Stimulated activated CD8-positive, alpha-beta memory T cell treated with anti-CD3 and anti-CD28 coated beads, Interleukin-12 subunit alpha, Interleukin-12 subunit beta, amount 100 ng/mL, for 24 hours (primary cell): ENCODE results near the gene CARMIL3.

Experiments
- DNase-seq: peaks from one replicate; pipeline ENCODE4 v3.0.0-alpha.2; 2020; ENCODE audit errors: extremely low read depth

CARMIL3 gene

DNA sequence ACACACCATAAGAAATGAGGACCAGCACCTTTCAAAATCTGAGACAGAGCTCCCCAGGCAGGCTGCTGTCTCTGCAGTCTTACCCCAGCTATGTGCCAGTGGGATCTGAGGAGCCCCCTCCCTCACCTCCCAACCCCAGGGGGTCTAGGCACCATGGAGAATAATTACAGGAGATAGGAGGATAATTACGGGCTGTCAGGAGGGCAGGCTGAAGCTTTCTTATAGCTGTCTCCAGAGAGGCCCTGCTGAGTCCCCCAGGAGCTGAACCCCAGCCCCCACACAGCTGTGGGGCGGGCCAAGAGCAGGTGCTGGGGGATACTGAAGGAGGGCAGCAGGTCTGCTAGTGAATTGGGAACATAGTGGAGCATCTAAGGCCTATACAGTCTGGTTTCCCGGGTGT lies 26.3 kb downstream of the CARMIL3 start:
- DNase-seq = no peak

DNA sequence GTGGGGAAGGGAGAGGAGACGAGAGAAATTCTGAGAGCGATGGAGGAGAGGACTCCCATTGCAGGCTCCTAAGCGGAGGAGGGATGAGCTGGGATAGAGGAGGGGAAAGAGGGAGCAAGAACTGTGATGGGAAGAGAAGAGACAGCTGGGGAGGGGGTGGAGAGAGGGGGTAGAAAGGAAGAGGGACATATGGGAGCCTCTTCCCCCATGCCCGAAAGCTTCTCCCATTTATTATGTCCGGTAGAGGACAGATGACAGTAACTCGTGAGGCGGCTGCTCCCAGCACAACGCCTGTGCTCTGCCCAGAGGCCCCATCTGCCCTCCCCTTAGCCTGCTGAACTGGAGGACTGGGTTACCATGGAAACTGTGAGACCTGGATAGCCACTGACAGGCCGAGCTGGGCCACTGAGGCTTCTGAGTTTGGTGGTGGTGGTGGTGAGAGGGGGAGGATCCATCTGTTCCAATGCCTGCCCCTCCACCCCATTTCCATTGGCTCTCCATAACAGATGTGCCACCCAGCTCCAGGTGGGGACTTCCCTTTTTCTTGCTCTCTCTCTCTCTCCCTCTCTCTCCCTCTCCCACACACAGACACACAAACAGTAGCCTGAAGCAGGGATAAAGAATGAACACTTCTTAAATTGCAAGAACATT lies 27.8 kb downstream of the CARMIL3 start:
- no peak for DNase-seq

DNA sequence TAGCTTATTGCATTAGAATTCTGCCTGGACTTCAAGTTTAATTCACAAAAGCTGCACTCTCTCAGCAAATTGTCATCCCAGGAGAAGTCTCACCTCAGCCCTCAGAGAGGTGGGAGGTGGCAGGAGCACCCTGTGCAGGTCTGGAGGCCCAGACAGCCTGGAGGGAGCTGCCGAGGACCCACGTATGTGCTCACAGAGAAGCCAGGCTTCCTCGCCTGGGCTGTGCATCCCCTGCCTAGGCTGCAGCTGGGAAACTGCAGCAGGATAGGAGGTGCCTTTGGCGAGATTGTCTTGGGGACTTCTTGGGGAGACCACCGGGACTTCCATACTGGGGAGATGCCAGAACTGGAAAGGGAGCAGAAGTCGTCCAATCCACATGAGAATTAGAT lies 28.3 kb downstream of the CARMIL3 start:
- no peak for DNase-seq

DNA sequence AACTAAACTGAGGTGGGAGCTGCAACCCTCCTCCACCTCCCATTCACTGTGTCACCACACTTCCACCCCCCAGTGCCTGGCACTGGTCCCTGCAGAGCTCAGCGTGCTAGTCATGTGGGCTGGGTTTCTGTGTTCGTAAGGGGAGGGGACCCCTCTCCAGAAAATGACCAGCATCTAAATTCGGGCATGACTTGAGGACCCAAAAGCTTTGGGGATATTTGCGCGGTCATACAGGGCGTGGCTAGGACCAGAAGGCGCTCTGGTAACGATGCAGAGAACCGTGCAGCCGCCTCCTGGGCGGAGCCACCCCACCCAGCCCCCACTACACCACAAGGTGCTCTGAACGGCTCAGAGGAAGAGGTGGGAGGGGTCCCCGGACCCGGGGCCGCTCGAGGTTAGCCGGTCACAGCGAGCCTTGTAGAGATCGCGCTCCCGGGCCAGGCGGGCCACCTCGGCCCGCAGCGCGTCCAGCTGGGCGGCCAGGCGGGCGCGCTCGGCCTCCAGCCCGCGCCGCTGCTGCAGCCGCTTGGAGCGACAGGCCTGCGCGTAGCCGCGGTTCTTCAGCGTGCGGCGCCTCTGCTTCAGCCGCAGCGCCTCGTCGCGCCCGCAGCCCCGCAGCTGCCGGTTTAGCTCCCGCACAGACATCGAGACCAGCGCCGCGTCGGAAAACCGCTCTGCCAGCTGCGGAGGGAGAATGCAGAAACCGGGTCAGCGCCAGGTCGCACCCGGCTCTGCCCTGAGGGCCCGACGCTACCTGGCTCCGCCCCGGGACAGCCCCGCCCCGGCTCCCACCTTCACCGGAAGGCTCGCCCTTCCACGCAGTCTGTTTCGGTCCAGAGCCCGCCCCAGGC lies 29.3 kb downstream of the CARMIL3 start:
- DNase-seq = peak; percentile 23

DNA sequence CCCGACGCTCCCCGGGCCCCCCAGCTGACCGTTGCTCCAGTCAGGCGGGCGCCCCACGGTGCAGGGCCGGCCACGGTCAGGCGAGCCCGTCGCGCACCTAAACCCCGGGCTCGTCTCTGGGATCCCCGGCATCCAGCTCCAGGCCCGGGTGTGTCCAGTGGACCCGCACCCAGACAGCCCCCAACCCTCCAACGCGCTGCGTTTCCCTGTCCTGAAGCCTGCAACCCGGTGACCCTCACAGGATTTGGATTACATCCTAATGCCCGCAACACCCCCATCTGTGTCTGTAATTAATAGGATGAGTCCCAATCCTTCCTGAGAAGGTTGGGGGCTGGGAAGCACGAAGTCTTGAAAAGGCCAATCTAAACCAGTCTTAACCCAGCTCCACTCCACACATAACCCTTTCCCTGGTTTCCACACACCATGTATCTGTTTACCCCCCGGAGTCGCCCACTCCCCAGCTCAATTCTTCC lies 30.0 kb downstream of the CARMIL3 start:
- DNase-seq = no peak

DNA sequence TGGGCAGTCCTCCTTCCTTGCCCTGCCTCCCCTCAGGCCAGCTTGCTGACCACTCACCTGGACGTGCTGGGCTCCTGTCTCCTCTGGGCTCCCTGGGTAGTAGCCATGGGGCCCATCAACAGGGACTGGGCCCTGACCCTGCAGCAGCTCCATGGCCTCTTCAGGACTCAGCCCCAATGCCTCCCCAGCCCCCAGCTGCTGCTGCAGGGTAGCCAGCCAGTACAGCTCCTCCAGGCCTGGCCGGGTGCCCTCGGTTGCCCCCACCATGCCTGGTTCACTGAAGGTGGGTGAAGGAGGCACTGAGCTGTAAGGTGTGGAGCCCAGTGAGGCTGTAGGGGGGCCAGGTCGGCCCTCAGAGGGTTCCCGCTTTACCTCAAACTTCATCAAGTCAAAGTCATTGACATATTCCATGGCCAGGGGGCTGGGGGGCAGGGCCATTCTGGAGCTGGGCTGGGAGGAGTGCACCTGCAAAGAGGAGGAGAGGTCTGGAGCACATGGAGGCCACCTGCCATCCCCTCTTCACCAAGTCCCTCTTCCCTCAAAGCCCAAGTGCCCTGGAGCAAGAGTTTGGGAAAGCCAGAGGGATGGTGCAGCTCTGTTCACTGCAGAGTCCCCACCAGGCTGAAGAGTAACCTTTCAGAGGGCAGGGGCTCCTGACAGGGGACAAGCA lies 30.7 kb downstream of the CARMIL3 start:
- no peak for DNase-seq

DNA sequence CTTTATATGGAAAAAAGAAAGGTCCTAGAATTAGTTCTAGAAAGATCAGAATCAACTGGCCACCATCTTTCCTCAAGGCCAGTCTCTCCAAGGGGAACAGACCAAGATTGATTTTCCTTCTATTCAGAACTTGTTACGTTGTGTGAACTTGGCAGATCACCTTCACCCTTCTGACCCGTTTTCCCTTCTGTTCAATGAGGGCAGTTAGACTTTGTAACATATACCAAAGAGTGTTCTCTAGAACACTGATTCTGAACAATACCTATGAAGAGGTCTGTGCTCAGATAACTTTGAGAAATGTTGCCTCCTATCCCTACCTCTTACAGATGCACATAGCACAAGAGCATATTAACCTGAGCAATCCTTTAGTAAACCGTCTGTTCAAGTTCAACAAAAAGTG lies 31.7 kb downstream of the CARMIL3 start:
- DNase-seq = no peak

DNA sequence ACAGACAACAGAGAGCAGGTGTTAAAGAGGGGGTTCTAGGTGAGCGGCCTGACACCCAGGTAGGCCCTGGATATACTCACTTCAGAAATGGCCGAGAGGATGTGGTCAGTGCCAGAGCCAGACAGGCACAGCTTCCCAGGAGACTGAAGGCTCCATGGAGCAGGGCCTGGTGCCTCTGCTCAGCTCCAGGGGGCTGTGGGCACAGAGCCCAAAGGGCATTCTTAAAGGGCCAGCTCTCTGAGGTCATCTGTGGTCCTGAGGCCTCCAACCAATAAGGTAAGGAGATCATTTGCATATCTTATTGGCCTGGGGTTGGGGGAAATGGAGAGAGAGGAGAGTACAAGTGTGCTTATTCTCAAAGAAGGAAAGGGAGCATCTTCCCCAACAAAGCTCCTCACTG lies 32.6 kb downstream of the CARMIL3 start:
- DNase-seq = no peak

DNA sequence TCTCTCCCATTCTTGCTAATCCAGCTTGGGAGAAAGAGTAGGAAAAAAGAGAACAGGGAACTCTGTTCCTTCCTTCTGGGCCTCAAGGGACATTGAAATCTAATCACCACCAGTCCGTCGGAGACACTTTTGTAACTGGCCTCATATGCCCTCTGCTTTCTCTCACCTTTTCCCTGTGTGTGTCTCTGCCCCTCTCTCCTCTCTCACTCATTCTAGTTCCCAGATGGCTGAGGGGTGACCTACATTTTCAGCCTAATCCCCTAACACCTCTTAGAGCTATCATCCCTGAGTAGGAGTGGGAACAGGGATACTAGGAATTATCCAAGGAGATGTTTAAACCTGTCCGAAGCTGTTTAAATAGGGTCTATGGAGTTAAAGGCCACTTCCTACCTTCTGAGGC lies 33.4 kb downstream of the CARMIL3 start:
- DNase-seq = no peak

DNA sequence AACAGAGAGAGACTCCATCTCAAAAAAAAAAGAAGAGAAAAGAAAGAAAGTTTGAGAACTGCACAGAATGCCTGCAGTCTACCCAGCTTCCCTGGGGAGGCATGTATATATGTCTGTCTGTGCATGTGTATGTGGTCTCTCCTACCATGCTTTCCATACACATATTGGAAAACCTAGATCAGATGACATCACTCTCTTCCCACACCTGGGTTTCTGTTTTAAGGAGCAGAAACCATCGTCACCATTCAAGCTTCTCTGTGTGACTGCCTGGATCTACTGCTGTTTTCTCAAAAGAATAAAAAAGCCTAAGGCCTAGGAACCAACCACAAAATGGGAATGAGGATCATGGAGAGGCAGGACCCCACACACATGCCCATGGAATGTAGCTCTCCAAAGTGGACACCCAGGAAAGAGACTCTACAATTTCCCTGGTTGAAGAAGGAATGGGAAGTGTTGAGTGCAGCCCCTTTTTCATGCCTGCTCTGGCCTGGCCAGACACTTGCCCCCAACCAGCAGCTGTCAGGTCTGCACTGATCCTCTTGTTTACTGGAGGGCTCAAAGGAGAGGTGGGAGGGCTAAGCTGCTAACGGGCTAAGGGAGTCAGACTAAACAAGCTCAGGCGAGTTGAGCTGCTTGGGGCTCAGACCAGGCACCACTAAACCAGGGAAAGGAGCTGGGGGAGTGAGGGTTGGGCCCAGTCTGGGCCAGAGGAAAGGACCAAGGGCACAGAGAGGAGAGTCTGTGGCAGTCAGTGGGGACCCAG lies 34.6 kb downstream of the CARMIL3 start:
- no peak for DNase-seq

DNA sequence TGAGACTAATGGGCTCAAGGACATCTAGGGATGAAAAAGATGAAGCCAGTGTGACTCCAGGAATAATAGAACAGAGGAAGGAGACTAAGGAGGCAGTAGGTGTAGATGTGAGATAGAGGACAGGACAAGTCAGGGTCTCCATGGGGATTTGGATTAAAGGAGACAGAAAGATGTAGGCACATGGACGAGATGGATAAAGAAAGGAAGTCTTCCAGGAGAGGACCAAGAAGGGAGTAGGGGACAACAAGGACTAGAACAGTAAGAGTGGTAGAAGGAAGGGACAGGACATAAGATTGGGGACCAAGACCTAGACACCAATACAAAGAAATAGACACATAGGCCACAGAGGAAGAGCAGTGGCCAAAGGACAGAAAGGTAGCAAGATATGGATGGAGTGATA lies 35.2 kb downstream of the CARMIL3 start:
- no peak for DNase-seq

DNA sequence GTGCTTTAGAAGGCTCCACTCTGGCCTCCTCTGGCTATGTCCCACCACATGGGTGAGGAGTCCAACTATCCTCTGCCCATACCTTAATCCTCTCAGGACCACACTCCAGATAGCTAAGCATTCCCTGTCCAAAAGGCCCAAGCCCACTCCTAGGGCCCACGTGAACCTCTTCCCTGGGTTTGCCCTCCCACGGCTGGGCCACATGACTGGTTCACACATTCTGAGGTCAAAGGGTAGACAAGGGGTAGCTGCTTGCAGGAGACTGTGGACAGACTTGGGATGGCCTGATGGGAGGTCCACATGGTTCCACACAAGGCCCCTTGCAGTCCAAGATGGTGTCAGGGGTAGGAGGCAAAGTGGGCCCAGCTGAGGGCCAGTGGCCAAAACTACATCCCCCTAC lies 36.3 kb downstream of the CARMIL3 start:
- no peak for DNase-seq

DNA sequence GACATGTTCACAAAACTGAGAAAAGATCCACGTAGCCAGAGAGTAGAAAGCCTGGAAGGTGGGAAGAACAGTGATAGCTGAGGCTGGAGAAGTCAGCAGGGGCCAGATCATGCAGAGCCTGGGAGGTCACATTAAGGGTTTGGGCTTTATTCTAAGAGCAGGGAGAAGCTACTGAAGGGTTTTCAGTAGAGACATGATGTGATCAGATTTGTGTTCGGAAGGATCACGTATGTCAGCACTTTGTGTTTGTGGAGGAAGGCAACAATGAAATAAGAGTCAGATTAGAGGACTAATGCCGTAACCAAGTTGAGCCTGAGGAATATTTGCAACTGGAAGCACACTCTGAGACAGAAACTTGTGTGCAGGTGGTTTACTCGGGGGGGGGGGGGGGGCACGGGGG lies 38.1 kb downstream of the CARMIL3 start:
- DNase-seq = no peak

DNA sequence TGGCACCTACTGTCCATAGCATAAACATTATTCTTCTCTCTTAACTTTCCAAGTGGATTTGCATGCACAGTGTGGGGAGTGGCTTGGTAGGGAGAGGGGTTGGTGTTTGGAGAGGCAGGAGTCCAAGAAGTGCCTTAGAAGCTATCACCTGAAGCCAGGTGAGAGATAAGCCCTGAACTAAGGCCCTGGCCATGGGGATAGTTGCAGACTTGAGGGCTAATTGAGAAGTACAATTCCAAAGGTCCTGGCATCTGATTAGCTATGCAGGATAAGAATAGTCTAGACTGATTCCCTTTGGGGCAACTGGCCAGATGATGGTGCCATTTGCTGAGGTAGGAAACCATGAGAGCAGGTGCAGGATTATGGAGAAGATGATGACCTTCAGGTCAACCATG lies 40.3 kb downstream of the CARMIL3 start:
- no peak for DNase-seq

DNA sequence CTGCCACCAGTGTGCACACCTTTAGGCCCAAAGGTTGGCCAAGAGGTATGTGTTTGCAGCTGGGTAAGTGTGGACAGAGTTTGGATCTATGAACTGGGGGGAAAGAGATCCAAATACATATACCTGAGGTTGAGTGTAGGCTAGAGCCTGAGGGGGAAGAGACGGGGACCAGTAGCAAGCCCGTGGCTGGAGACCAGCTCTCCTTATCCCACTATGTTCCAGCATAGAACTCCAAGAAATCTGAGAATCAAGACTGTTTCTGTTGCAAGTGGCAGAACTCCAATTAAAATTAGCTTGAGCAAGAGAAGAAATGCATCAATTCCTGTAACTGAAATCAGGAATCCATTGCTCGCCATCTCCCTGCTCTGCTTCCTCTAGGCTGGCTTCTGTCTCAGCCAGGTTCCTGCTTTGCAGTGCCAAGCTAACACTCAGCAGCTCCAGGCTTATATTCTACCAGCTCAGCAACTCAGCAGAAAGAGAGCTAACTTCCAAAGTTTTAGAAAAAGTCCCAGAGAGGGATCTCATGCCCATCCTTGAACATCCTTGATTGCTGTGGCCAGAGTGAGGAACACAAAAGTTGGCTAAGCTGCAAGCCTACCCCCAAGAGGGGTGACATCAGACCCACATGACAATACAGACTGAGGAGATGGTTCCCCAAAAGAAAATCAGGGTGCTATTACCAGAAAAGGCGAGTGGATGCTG lies 40.8 kb downstream of the CARMIL3 start:
- DNase-seq = no peak

DNA sequence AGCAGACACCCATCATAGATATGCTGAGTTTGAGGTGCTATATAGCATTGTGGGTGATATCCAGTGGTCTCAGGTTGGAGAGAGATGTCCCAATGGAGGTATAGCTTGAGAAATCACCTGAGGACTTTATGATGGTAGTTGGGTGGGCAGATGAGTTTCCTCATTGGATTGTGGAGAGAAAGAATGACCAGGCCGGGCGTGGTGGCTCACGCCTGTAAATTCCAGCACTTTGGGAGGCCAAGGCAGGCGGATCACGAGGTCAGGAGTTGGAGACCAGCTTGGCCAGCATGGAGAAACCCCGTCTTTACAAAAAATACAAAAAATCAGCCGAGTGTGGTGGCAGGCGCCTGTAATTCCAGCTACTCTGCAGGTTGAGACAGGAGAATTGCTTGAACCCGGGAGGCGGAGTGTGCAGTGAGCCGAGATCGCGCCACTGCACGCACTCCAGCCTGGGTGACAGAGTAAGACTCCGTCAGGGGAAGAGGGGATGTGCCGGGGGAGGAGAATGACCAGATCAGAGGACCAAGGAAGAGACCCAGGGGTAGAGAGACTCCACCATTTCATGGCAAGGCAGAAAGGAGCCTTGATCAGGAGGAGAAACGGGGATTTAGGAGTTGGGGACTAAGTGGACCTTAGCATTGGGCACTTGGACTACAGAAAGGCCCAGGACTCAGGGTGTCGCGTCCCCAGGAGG lies 41.5 kb downstream of the CARMIL3 start:
- DNase-seq = no peak

DNA sequence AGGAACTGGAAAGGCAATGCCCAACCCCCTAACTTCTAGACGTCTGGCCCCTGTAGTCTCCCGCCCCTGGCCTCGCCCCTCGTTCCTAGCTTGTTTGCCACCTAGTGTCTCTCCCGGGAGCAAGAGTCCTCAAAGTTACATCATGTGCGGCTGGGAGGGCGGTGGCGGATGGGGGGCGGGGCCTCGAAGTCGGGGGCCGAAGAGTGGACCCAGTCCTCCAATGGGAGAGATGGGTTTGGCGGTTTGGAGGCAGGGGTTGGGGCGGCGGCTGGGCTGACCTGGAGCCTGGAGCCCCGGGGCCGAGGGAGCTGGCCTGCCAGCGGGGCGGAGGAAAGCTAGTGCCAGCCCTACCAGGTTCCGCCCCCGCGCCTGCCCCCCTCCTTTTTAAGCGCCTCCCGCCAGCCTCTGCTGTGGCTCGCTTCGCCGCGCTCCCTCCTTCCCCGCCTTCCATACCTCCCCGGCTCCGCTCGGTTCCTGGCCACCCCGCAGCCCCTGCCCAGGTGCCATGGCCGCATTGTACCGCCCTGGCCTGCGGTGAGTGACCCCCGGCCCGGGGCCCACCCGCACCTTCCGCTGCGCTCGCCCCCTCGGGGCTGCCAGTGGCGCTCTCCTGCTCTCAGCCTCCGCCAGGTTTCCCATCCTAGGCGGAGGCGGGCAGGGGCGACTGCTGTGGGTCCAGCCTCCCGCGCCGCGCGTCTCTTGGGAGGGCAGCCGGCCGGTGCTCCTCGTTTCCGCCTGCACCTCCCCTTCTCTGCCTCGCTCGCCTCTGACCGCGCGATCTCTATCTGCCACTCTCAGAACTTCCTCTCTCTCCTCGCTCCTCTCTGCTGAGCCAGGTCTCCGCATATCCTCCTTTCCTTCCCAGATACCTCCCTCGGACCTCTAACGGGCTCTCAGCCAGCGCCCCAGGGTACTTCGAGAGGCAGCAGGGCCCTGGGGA lies 42.4 kb downstream of the CARMIL3 start, which contains the start of gene PCK2:
Gene PCK2 (plus strand): TSS at position 411 of the 940 bp plus-strand sequence. CDS start 95 bp downstream, at position 506.
- peak; percentile 65 for DNase-seq

DNA sequence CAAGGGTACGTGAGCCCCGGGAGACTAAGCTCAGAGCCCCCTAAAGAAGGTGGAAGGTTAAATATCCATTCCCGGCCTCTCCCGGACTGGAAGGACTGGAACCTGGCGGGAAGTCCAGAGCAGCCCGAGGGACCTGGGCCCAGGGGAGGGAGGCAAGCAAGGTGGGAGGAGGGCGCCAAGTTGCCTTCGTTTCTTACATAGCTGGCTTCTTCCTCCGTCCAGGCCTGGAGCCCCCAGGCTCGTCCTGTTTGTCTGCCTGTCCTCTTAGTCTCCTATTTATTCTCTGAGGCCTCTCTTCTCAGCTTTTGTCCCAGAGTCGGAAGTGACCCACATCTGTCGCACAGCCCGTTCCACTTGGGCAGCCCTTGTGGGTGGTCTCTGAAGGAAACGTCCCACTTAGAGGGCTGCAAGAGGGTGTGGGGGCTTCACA lies 43.0 kb downstream of the CARMIL3 start:
- no peak for DNase-seq

DNA sequence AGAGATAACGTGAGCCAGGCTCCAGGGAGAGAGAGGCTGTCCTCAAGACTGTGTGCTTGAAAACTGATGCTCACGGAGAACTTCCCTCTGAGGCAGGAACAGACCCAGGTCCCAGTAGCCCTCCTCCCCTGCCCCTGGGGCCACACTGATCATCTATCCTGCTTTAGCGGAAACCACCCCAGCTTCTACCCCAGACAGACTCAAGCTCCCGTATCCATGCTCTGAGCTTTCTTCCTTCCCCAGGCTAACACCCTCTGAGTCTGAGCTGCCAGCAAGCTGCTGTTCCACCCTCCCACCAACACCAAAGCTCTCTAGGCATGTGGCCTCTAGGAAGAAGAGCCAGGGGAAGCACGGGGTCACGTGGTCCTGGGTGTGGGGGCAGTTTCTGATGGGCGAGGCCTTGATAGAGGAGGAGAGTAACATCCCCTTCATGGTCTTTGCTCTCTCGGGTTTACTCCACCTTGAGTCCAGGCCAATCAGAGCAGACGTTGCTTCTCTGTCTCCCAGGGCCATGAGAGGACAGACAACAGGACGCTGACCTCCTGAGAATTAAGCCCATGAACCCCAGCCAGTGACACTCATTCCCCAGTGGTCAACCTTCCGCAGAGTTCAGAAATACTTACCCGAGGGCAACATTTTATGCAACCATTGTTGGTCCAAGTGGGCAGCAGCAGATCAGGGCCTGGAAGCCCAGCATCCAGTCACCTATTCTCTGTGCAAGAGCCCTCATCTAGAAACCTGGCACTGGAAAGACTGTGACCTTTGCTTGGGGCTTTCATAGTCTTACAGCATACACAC lies 43.7 kb downstream of the CARMIL3 start:
- peak; percentile 27 for DNase-seq
